SK-N-MC (cell line): ENCODE data around the gene SCNN1G.

Source experiments
- EZH2 ChIP-seq: fragments of 200-600 bp; sonication (generic); IDR thresholded peaks from one replicate; pipeline ENCODE4 v1.6.1; 2017; ENCODE audit warnings: antibody characterized with exemption
- FOXP2 ChIP-seq: optimal IDR thresholded peaks from 2 replicates; pipeline ENCODE3; 2011; ENCODE audit warnings: mild to moderate bottlenecking, moderate library complexity; ENCODE audit not compliant: insufficient read depth; ENCODE audit errors: extremely low read length, control extremely low read depth
- POLR2AphosphoS5 ChIP-seq: IDR thresholded peaks from 2 replicates; pipeline ENCODE4 v1.6.1; 2012; ENCODE audit warnings: mild to moderate bottlenecking, low read depth, low read length, borderline replicate concordance

DNA sequence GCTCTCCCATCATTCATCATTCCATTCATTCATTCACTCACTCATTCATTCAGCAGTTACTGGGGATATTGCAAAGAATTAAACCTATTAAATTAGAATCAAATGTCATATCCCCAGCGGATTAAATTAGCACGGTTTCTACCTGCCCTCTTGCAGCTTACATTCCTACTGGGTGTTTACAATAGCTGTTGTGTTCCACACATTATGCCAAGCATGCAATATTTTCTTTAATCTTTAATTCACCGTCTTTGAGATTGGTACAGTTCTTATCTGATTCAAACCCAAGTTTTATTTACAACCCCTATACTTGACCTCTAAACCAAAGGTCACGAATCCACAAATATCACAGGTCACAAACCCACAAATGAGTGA is 32.6 kb upstream of the SCNN1G start:
- TF ChIP-seq POLR2AphosphoS5 (no peak), EZH2 (no peak), FOXP2 (no peak)
